Natural killer cell (primary cell): ENCODE measurements around the gene DNAAF5. TPM values are rescaled to one million over a fixed set of nuclear protein-coding genes. Genes with fewer than 3 reads are reported as not detected.
"Not testable (repeated sequence)": the region's sequence is repeated elsewhere in the genome, so short reads cannot be mapped to it uniquely, and the experiment has no call there.

Experiments used
- ATAC-seq, 3 donors: fragments of 150-1000 bp in 2 of 3; fragments of 200-7000 bp in 1 of 3; cut with Tn5 transposase; 1 replicate in 1 of 3; 2 replicates in 2 of 3; pipeline ENCODE4 v1.10.0; 2021; ENCODE audit warnings: mild to moderate bottlenecking in 2 of 3, moderate library complexity in 2 of 3
- DNase-seq, 2 donors: peaks; one replicate each; pipeline versions ENCODE4 v3.0.0 to v3.0.0-alpha.2; 2013 to 2021; ENCODE audit warnings: mixed read lengths in 1 of 2
- H3K27ac ChIP-seq: one replicate; pipeline ENCODE4 v1.5.1; 2013; ENCODE audit warnings: mild to moderate bottlenecking, low read length
- H3K27me3 ChIP-seq: one replicate; pipeline ENCODE4 v1.6.1; 2013; ENCODE audit warnings: low read length; ENCODE audit not compliant: control insufficient read depth, insufficient read depth
- H3K36me3 ChIP-seq: one replicate; pipeline ENCODE4 v1.6.1; 2013; ENCODE audit warnings: low read length; ENCODE audit not compliant: control insufficient read depth, insufficient read depth
- H3K4me1 ChIP-seq: one replicate; pipeline ENCODE4 v1.6.1; 2013; ENCODE audit warnings: low read length; ENCODE audit not compliant: control insufficient read depth, insufficient read depth
- H3K4me3 ChIP-seq: one replicate; pipeline ENCODE4 v1.5.1; 2013; ENCODE audit warnings: low read length
- H3K9me3 ChIP-seq: one replicate; pipeline ENCODE4 v1.6.1; 2013; ENCODE audit warnings: low read length; ENCODE audit not compliant: control insufficient read depth, insufficient read depth
- H3K27ac Mint-ChIP-seq, 2 donors: one replicate each; pipeline ENCODE4 v1.8.0; 2022; ENCODE audit warnings: mild to moderate bottlenecking in 2 of 2, mixed read lengths in 2 of 2, moderate library complexity in 1 of 2
- H3K27me3 Mint-ChIP-seq, 2 donors: one replicate each; pipeline ENCODE4 v1.8.0; 2022; ENCODE audit warnings: low read depth in 2 of 2, mixed read lengths in 2 of 2
- H3K36me3 Mint-ChIP-seq: one replicate; pipeline ENCODE4 v1.8.0; 2022; ENCODE audit warnings: mixed read lengths
- H3K4me1 Mint-ChIP-seq, 2 donors: one replicate each; pipeline ENCODE4 v1.8.0; 2022; ENCODE audit warnings: mixed read lengths in 2 of 2
- H3K4me3 Mint-ChIP-seq: one replicate; pipeline ENCODE4 v1.8.0; 2022; ENCODE audit warnings: mild to moderate bottlenecking, moderate library complexity, mixed read lengths
- H3K9me3 Mint-ChIP-seq, 2 donors: one replicate each; pipeline ENCODE4 v1.8.0; 2022; ENCODE audit warnings: mixed read lengths in 2 of 2
- CTCF ChIP-seq: fragments of 200-600 bp; IDR thresholded peaks from one replicate; pipeline ENCODE4 v1.8.0; 2022; ENCODE audit warnings: antibody characterized with exemption
- WGBS: methylation state at CpG from one replicate; pipeline ENCODE4 v1.1.7; 2013; ENCODE audit warnings: missing lambda C conversion rate; ENCODE audit not compliant: insufficient coverage; 5-methylcytosine and 5-hydroxymethylcytosine counted together
- intact Hi-C: fragments of 100-400 bp; cut with micrococcal nuclease; formaldehyde crosslinking; loops from one replicate; pipeline ENCODE4 v1.14.2; 2022
- total RNA-seq, 4 donors: library from RNA; stranded (reverse); fragments of 120-200 nt in 1 of 4; gene quantifications; one replicate each; pipeline versions ENCODE4 v1.2.3 to v1.2.4, GENCODE V29; 2013 to 2022

DNAAF5 gene
- total RNA-seq, 3 donors from 2014 or later (not counting 1 experiment from before 2014, with no cell fraction given): 6.7 to 10.3 (median 10.3) TPM

GRCh38 chr7:751826-752225 is 25.3 kb downstream of the DNAAF5 start:
- DNase-seq (no peak), ATAC-seq (no peak)
- Histone ChIP-seq H3K27ac (no peak overlapping the region), H3K36me3 (peaks cover 13% of the 10 kb centered on the region), H3K9me3 (no peaks in the 10 kb centered on the region), H3K4me3 (no peak overlapping the region), H3K4me1 (no peaks in the 10 kb centered on the region), H3K27me3 (no peaks in the 10 kb centered on the region)
- H3K4me1 Mint-ChIP-seq: no peaks in the 10 kb centered on the region
- no peak for TF ChIP-seq CTCF
- no peaks in the 10 kb centered on the region for H3K9me3 Mint-ChIP-seq
- intact Hi-C loops: no loop called here
- 90% methylated on average over 15 of the region's 15 CpGs for WGBS
- H3K36me3 Mint-ChIP-seq: no peaks in the 10 kb centered on the region
- no peak overlapping the region for H3K27ac Mint-ChIP-seq
- no peak overlapping the region for H3K4me3 Mint-ChIP-seq
- no peaks in the 10 kb centered on the region for H3K27me3 Mint-ChIP-seq

GRCh38 chr7:752256-752655 is 25.8 kb downstream of the DNAAF5 start:
- H3K27ac ChIP-seq, ATAC-seq, DNase-seq, H3K36me3 Mint-ChIP-seq, H3K9me3 Mint-ChIP-seq, H3K4me3 Mint-ChIP-seq, H3K4me3 ChIP-seq, H3K4me1 ChIP-seq, H3K27me3 ChIP-seq, H3K27ac Mint-ChIP-seq, H3K9me3 ChIP-seq, H3K27me3 Mint-ChIP-seq, intact Hi-C loops, H3K4me1 Mint-ChIP-seq: not testable (repeated sequence)
- peaks cover 16% of the 10 kb centered on the region for H3K36me3 ChIP-seq
- 90% methylated on average over 33 of the region's 33 CpGs for WGBS

GRCh38 chr7:753190-753589 is 26.7 kb downstream of the DNAAF5 start:
- Histone ChIP-seq H3K9me3 (no peaks in the 10 kb centered on the region), H3K36me3 (peaks cover 24% of the 10 kb centered on the region), H3K27ac (no peak overlapping the region), H3K27me3 (no peaks in the 10 kb centered on the region), H3K4me3 (no peak overlapping the region), H3K4me1 (no peaks in the 10 kb centered on the region)
- DNase-seq (no peak), ATAC-seq (no peak)
- Mint-ChIP-seq H3K9me3 (no peaks in the 10 kb centered on the region), H3K4me3 (no peak overlapping the region), H3K4me1 (no peaks in the 10 kb centered on the region), H3K27me3 (no peaks in the 10 kb centered on the region), H3K36me3 (no peaks in the 10 kb centered on the region), H3K27ac (no peak overlapping the region)
- intact Hi-C loops: no loop called here
- 97% methylated on average over 17 of the region's 17 CpGs for WGBS
- TF ChIP-seq CTCF: no peak

GRCh38 chr7:754531-755412 is 28.3 kb downstream of the DNAAF5 start:
- WGBS: 95% methylated on average over 49 of the region's 49 CpGs
- TF ChIP-seq CTCF: no peak
- intact Hi-C loops: no loop called here
- Histone ChIP-seq H3K4me1 (no peaks in the 10 kb centered on the region), H3K9me3 (no peaks in the 10 kb centered on the region), H3K36me3 (peaks cover 24% of the 10 kb centered on the region), H3K27me3 (no peaks in the 10 kb centered on the region), H3K27ac (no peak overlapping the region), H3K4me3 (no peak overlapping the region)
- H3K27ac Mint-ChIP-seq: no peak overlapping the region
- H3K4me3 Mint-ChIP-seq: no peak overlapping the region
- DNase-seq: no peak
- H3K36me3 Mint-ChIP-seq: no peaks in the 10 kb centered on the region
- no peak for ATAC-seq
- H3K9me3 Mint-ChIP-seq: no peaks in the 10 kb centered on the region
- no peaks in the 10 kb centered on the region for H3K4me1 Mint-ChIP-seq
- H3K27me3 Mint-ChIP-seq: no peaks in the 10 kb centered on the region
